GM21723 (cell line): ENCODE measurements around the gene PUSL1.

Experiments
- ATAC-seq: cut with Tn5 transposase; IDR thresholded peaks from one replicate; pipeline ENCODE4 v1.9.1; 2021; ENCODE audit warnings: mild to moderate bottlenecking, moderate library complexity; ENCODE audit not compliant: unreplicated experiment

PUSL1 gene

GRCh38 chr1:1307923-1308755, at the start of gene PUSL1, which contains the start of gene ACAP3:
Gene PUSL1, plus strand, starts transcription at chr1:1308597. Its CDS starts 47 bp downstream, at chr1:1308644.
Gene ACAP3, minus strand, starts transcription at chr1:1307930. Its CDS starts 115 bp downstream, at chr1:1307815.
- ATAC-seq: peak; percentile 61

GRCh38 chr1:1259119-1259488, 49.3 kb upstream of the PUSL1 start:
- ATAC-seq: no peak

GRCh38 chr1:1259540-1259939, 48.9 kb upstream of the PUSL1 start:
- ATAC-seq: no peak

- ATAC-seq: no peak
Observed at GRCh38 chr1:1259951-1260600, 48.3 kb upstream of the PUSL1 start.

GRCh38 chr1:1260843-1261560, 47.4 kb upstream of the PUSL1 start:
- no peak for ATAC-seq

GRCh38 chr1:1262071-1262470, 46.3 kb upstream of the PUSL1 start:
- ATAC-seq: no peak

- ATAC-seq: no peak
Observed at GRCh38 chr1:1262758-1263157, 45.6 kb upstream of the PUSL1 start.

- ATAC-seq: no peak
Observed at GRCh38 chr1:1264026-1264425, 44.4 kb upstream of the PUSL1 start.

- ATAC-seq: no peak
Observed at GRCh38 chr1:1264868-1265272, 43.5 kb upstream of the PUSL1 start.

GRCh38 chr1:1267488-1268283, 40.7 kb upstream of the PUSL1 start:
- ATAC-seq: no peak

- no peak for ATAC-seq
Observed at GRCh38 chr1:1268284-1268682, 40.1 kb upstream of the PUSL1 start.

GRCh38 chr1:1270813-1271212, 37.6 kb upstream of the PUSL1 start:
- ATAC-seq: no peak

GRCh38 chr1:1272341-1273208, 35.8 kb upstream of the PUSL1 start:
- no peak for ATAC-seq

GRCh38 chr1:1273209-1273511, 35.2 kb upstream of the PUSL1 start:
- ATAC-seq: no peak

- peak; percentile 74 for ATAC-seq
Observed at GRCh38 chr1:1273512-1274298, 34.7 kb upstream of the PUSL1 start, which contains the start of gene UBE2J2. Gene UBE2J2, minus strand, starts transcription at chr1:1273854. Its CDS starts 5,862 bp downstream, at chr1:1267992.

GRCh38 chr1:1274299-1274930, 34.0 kb upstream of the PUSL1 start:
- no peak for ATAC-seq

GRCh38 chr1:1274931-1275431, 33.4 kb upstream of the PUSL1 start:
- ATAC-seq: no peak

GRCh38 chr1:1275836-1276235, 32.6 kb upstream of the PUSL1 start:
- ATAC-seq: no peak
